ENCODE data around the gene SLC36A4. TPM values are rescaled to one million over a fixed set of nuclear protein-coding genes. Genes with fewer than 3 reads are reported as not detected.

The SLC36A4 gene
- total and polyA plus RNA-seq, 2 donors (not counting 1 experiment from before 2014, with no cell fraction given): 7.3 to 22.7 TPM

DNA sequence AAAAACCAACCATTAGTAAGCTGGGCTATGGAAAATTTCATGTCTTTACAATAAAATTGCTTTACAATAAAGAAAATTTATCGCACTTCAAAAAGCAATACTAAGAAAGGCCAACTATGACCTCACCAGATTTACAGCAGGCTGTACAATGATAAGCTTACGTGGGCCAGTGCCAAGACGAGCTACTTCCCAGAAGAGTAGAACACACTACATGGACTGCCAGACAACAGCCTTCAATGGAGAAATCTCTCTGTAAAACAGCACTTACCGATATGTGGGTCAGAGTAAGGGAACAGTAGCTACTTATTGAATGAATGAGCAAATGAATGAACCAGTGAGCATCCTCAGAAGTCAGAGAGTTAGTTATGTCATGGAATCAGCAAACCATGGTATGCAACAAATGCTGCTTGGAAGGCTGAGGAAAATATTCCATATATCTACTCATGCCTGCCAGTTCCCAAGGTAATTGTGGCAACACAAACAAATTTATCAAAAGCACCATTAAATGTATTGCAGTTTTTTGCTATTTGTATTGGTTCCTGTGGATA lies 74.4 kb downstream of the SLC36A4 start:
- Histone ChIP-seq H3K27me3 (ENCODE audit: control insufficient read depth, insufficient read depth, low read length) (no peaks in the 10 kb centered on the region), H3K27ac (ENCODE audit: insufficient read depth, low read length) (no peak overlapping the region), H3K79me2 (ENCODE audit: control insufficient read depth, insufficient read depth, low read length) (no peaks in the 10 kb centered on the region), H4K20me1 (ENCODE audit: control insufficient read depth, extremely low read depth, insufficient read depth, low read length) (no peaks in the 10 kb centered on the region), H3K4me2 (ENCODE audit: extremely low read depth, insufficient read depth, low read length) (no peak overlapping the region), H3K9ac (ENCODE audit: insufficient read depth, low read length) (no peak overlapping the region), H3K4me1 (ENCODE audit: control insufficient read depth, extremely low read depth, insufficient read depth, low read length) (no peaks in the 10 kb centered on the region), H3K36me3 (ENCODE audit: control insufficient read depth, insufficient read depth, low read length) (no peaks in the 10 kb centered on the region), H2AFZ (ENCODE audit: low read length) (no peak overlapping the region), H3K4me3 (replicated peaks in 1 of 4; ENCODE audit: control extremely low read depth in 1 of 4, insufficient read depth in 1 of 4, low read depth in 3 of 4, low read length in 4 of 4) (no peak overlapping the region), H3K9me3 (ENCODE audit: control insufficient read depth, insufficient read depth, low read depth, low read length) (no peaks in the 10 kb centered on the region)
- DNase-seq (ENCODE audit: low read depth in 2 of 2): peak; percentile 49 to 68
- TF ChIP-seq CTCF (conservative IDR thresholded peaks at IDR 0.05 in 1 of 2, IDR thresholded peaks at IDR 0.05 in 1 of 2; ENCODE audit: low read depth in 1 of 2, low read length in 2 of 2) (no peak), EZH2 (IDR thresholded peaks at IDR 0.05; ENCODE audit: low read length, missing control alignments) (no peak)

GRCh38 chr11:93122535-93123235 lies 75.1 kb downstream of the SLC36A4 start:
- no peaks in the 10 kb centered on the region for H3K36me3 ChIP-seq (ENCODE audit: control insufficient read depth, insufficient read depth, low read length)
- DNase-seq (ENCODE audit: low read depth in 2 of 2): no peak
- H3K9ac ChIP-seq (ENCODE audit: insufficient read depth, low read length): no peak overlapping the region
- no peak overlapping the region for H3K4me3 ChIP-seq (replicated peaks in 1 of 4; ENCODE audit: control extremely low read depth in 1 of 4, insufficient read depth in 1 of 4, low read depth in 3 of 4, low read length in 4 of 4)
- H2AFZ ChIP-seq (ENCODE audit: low read length): no peak overlapping the region
- H3K9me3 ChIP-seq (ENCODE audit: control insufficient read depth, insufficient read depth, low read depth, low read length): no peaks in the 10 kb centered on the region
- no peak overlapping the region for H3K27ac ChIP-seq (ENCODE audit: insufficient read depth, low read length)
- no peaks in the 10 kb centered on the region for H3K79me2 ChIP-seq (ENCODE audit: control insufficient read depth, insufficient read depth, low read length)
- H4K20me1 ChIP-seq (ENCODE audit: control insufficient read depth, extremely low read depth, insufficient read depth, low read length): no peaks in the 10 kb centered on the region
- H3K4me2 ChIP-seq (ENCODE audit: extremely low read depth, insufficient read depth, low read length): no peak overlapping the region
- H3K4me1 ChIP-seq (ENCODE audit: control insufficient read depth, extremely low read depth, insufficient read depth, low read length): no peaks in the 10 kb centered on the region
- TF ChIP-seq EZH2 (IDR thresholded peaks at IDR 0.05; ENCODE audit: low read length, missing control alignments) (no peak), CTCF (conservative IDR thresholded peaks at IDR 0.05 in 1 of 2, IDR thresholded peaks at IDR 0.05 in 1 of 2; ENCODE audit: low read depth in 1 of 2, low read length in 2 of 2) (no peak)
- H3K27me3 ChIP-seq (ENCODE audit: control insufficient read depth, insufficient read depth, low read length): no peaks in the 10 kb centered on the region

DNA sequence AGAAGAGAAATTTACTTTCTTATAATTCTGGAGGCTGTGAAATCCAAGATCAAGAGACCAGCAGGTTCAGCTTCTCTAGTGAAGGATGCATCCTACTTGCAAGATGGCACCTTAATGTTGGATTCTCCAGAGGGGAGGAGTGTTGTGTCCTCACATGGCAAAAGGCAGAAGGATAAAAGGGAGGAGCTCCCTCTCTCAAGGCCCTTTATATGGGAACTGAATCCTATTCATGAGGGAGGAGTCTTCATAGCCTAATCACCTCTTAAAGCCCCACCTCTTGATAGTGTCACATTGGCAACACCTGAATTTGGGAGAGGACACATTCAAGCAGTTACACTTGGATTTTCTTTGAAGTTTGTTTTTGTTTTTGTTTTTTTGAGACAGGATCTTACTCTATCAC lies 79.5 kb downstream of the SLC36A4 start:
- Histone ChIP-seq H3K36me3 (ENCODE audit: control insufficient read depth, insufficient read depth, low read length) (no peaks in the 10 kb centered on the region), H2AFZ (ENCODE audit: low read length) (no peak overlapping the region), H4K20me1 (ENCODE audit: control insufficient read depth, extremely low read depth, insufficient read depth, low read length) (no peaks in the 10 kb centered on the region), H3K9ac (ENCODE audit: insufficient read depth, low read length) (no peak overlapping the region), H3K4me3 (replicated peaks in 1 of 4; ENCODE audit: control extremely low read depth in 1 of 4, insufficient read depth in 1 of 4, low read depth in 3 of 4, low read length in 4 of 4) (no peak overlapping the region), H3K9me3 (ENCODE audit: control insufficient read depth, insufficient read depth, low read depth, low read length) (no peaks in the 10 kb centered on the region), H3K4me2 (ENCODE audit: extremely low read depth, insufficient read depth, low read length) (no peak overlapping the region), H3K27ac (ENCODE audit: insufficient read depth, low read length) (no peak overlapping the region), H3K27me3 (ENCODE audit: control insufficient read depth, insufficient read depth, low read length) (no peaks in the 10 kb centered on the region), H3K79me2 (ENCODE audit: control insufficient read depth, insufficient read depth, low read length) (no peaks in the 10 kb centered on the region), H3K4me1 (ENCODE audit: control insufficient read depth, extremely low read depth, insufficient read depth, low read length) (no peaks in the 10 kb centered on the region)
- DNase-seq (ENCODE audit: low read depth in 2 of 2): no peak
- no peak for TF ChIP-seq EZH2 (IDR thresholded peaks at IDR 0.05; ENCODE audit: low read length, missing control alignments)
- no peak for TF ChIP-seq CTCF (conservative IDR thresholded peaks at IDR 0.05 in 1 of 2, IDR thresholded peaks at IDR 0.05 in 1 of 2; ENCODE audit: low read depth in 1 of 2, low read length in 2 of 2)

All from fibroblast of lung (primary cell).